ENCODE data around the gene TAS2R14. TPM values are rescaled to one million over a fixed set of nuclear protein-coding genes. Genes with fewer than 3 reads are reported as not detected.

Gene TAS2R14
- total RNA-seq, 2 experiments from 2014 or later, result 2.4 to 2.9 TPM

- no peak overlapping the region for H3K4me2 ChIP-seq (ENCODE audit: low read length)
- TF ChIP-seq, protein P1, sequence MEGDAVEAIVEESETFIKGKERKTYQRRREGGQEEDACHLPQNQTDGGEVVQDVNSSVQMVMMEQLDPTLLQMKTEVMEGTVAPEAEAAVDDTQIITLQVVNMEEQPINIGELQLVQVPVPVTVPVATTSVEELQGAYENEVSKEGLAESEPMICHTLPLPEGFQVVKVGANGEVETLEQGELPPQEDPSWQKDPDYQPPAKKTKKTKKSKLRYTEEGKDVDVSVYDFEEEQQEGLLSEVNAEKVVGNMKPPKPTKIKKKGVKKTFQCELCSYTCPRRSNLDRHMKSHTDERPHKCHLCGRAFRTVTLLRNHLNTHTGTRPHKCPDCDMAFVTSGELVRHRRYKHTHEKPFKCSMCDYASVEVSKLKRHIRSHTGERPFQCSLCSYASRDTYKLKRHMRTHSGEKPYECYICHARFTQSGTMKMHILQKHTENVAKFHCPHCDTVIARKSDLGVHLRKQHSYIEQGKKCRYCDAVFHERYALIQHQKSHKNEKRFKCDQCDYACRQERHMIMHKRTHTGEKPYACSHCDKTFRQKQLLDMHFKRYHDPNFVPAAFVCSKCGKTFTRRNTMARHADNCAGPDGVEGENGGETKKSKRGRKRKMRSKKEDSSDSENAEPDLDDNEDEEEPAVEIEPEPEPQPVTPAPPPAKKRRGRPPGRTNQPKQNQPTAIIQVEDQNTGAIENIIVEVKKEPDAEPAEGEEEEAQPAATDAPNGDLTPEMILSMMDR (conservative IDR thresholded peaks at IDR 0.05; ENCODE audit: low read length), result no peak
- no peak for TF ChIP-seq EZH2phosphoT487 (IDR thresholded peaks at IDR 0.05; ENCODE audit: borderline replicate concordance, low read depth, low read length)
- H4K20me1 ChIP-seq (ENCODE audit: insufficient read depth, low read length), result no peaks in the 10 kb centered on the region
- POLR2A ChIA-PET, result no interaction called here
- H3K9me2 ChIP-seq (ENCODE audit: insufficient read depth, low read length), result no peaks in the 10 kb centered on the region
- CTCF ChIA-PET (ENCODE audit: unreplicated experiment), result no interaction called here
- BruUV-seq (replicated peaks), result no TSS peak
- H3K4me3 ChIP-seq (ENCODE audit: low read depth, low read length, poor library complexity, severe bottlenecking), result no peak overlapping the region
- no peak overlapping the region for H3K27ac ChIP-seq (ENCODE audit: low read depth, low read length, poor library complexity, severe bottlenecking)
- H3K9me3 ChIP-seq (ENCODE audit: low read length), result no peaks in the 10 kb centered on the region
- H3K79me2 ChIP-seq (ENCODE audit: insufficient read depth, low read depth, low read length), result no peaks in the 10 kb centered on the region
- no peak for DNase-seq (ENCODE audit: low spot score)
- no peak overlapping the region for H2AFZ ChIP-seq (ENCODE audit: low read length)
- no peaks in the 10 kb centered on the region for H3K4me1 ChIP-seq (ENCODE audit: insufficient read depth, low read length, poor library complexity, severe bottlenecking)
- no peaks in the 10 kb centered on the region for H3K36me3 ChIP-seq (ENCODE audit: insufficient read depth, low read length)
- intact Hi-C loops (cut with micrococcal nuclease; ENCODE audit: unreplicated experiment), result no loop called here
Observed at GRCh38 chr12:10936506-10936905, 2.6 kb downstream of the TAS2R14 start.

DNA sequence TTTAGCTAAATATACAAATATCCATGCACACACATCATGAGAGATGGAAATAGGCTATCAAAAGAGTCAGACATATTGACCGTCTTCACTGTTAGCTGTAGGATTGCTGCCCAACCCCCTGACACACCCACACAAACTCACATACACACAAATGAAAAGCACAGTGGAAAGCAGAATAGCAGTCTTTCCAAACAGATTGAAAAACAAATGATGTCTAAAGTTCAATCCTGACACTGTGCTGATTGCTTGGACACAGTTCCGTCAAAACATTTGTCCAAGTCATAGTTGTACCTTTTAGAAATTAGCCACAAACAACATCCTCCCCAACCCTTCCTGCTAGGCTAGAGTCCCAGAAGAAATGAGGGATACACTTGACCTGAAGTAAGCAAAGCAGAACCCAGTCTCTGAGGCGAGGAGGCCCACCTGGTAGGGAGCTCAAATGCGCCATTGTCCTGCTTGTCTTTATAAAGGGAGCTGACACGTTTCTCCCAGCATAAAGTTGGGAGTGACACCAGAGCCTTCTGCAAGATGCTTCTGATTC is 10.2 kb downstream of the TAS2R14 start, which contains the start of gene PRH2:
PRH2 (plus strand) TSS at position 491 of the 541 bp plus-strand sequence; CDS start at position 529, 38 bp downstream.
- no peak for DNase-seq (ENCODE audit: low spot score)
- TF ChIP-seq, protein P1 (conservative IDR thresholded peaks at IDR 0.05; ENCODE audit: low read length), result no peak
- no peak for TF ChIP-seq EZH2phosphoT487 (IDR thresholded peaks at IDR 0.05; ENCODE audit: borderline replicate concordance, low read depth, low read length)
- no peaks in the 10 kb centered on the region for H3K79me2 ChIP-seq (ENCODE audit: insufficient read depth, low read depth, low read length)
- H3K4me3 ChIP-seq (ENCODE audit: low read depth, low read length, poor library complexity, severe bottlenecking), result no peak within 1 kb of the TSS
- no peaks in the 10 kb centered on the region for H3K9me2 ChIP-seq (ENCODE audit: insufficient read depth, low read length)
- no peaks in the 10 kb centered on the region for H3K4me1 ChIP-seq (ENCODE audit: insufficient read depth, low read length, poor library complexity, severe bottlenecking)
- CTCF ChIA-PET (ENCODE audit: unreplicated experiment), result no interaction called here
- no peaks in the 10 kb centered on the region for H3K36me3 ChIP-seq (ENCODE audit: insufficient read depth, low read length)
- POLR2A ChIA-PET, result no interaction called here
- no TSS peak for BruUV-seq (replicated peaks)
- H3K4me2 ChIP-seq (ENCODE audit: low read length), result no peak within 1 kb of the TSS
- H3K27ac ChIP-seq (ENCODE audit: low read depth, low read length, poor library complexity, severe bottlenecking), result no peak within 1 kb of the TSS
- H4K20me1 ChIP-seq (ENCODE audit: insufficient read depth, low read length), result no peaks in the 10 kb centered on the region
- intact Hi-C loops (cut with micrococcal nuclease; ENCODE audit: unreplicated experiment), result no loop called here
- H3K9me3 ChIP-seq (ENCODE audit: low read length), result no peaks in the 10 kb centered on the region
- no peak within 1 kb of the TSS for H2AFZ ChIP-seq (ENCODE audit: low read length)

GRCh38 chr12:10926269-10926668 is 12.8 kb downstream of the TAS2R14 start:
- Histone ChIP-seq H3K4me3 (ENCODE audit: low read depth, low read length, poor library complexity, severe bottlenecking) (no peak overlapping the region), H3K36me3 (ENCODE audit: insufficient read depth, low read length) (no peaks in the 10 kb centered on the region), H4K20me1 (ENCODE audit: insufficient read depth, low read length) (no peaks in the 10 kb centered on the region), H3K27ac (ENCODE audit: low read depth, low read length, poor library complexity, severe bottlenecking) (no peak overlapping the region), H3K4me1 (ENCODE audit: insufficient read depth, low read length, poor library complexity, severe bottlenecking) (no peaks in the 10 kb centered on the region), H3K79me2 (ENCODE audit: insufficient read depth, low read depth, low read length) (no peaks in the 10 kb centered on the region), H3K9me3 (ENCODE audit: low read length) (no peaks in the 10 kb centered on the region), H3K9me2 (ENCODE audit: insufficient read depth, low read length) (no peaks in the 10 kb centered on the region), H3K4me2 (ENCODE audit: low read length) (no peak overlapping the region), H2AFZ (ENCODE audit: low read length) (no peak overlapping the region)
- CTCF ChIA-PET (ENCODE audit: unreplicated experiment), result no interaction called here
- intact Hi-C loops (cut with micrococcal nuclease; ENCODE audit: unreplicated experiment), result no loop called here
- BruUV-seq (replicated peaks), result no TSS peak
- POLR2A ChIA-PET, result interaction anchor here (0.9 to 1.2 kb wide), 2 partner anchors 13 to 18 kb away, joined by 3 to 4 read pairs; no protein-coding TSS in a partner anchor
- TF ChIP-seq, protein P1 (conservative IDR thresholded peaks at IDR 0.05; ENCODE audit: low read length), result no peak
- TF ChIP-seq EZH2phosphoT487 (IDR thresholded peaks at IDR 0.05; ENCODE audit: borderline replicate concordance, low read depth, low read length), result no peak
- no peak for DNase-seq (ENCODE audit: low spot score)
